ENCODE measurements around the gene CHRDL2. TPM values are rescaled to one million over a fixed set of nuclear protein-coding genes. Genes with fewer than 3 reads are reported as not detected.
"Not testable (repeated sequence)": the region's sequence is repeated elsewhere in the genome, so short reads cannot be mapped to it uniquely, and the experiment has no call there.

CHRDL2 gene
- total and polyA plus RNA-seq, 2 donors (not counting 1 experiment from before 2014, with no cell fraction given), result 0.24 TPM; not detected in 1

DNA sequence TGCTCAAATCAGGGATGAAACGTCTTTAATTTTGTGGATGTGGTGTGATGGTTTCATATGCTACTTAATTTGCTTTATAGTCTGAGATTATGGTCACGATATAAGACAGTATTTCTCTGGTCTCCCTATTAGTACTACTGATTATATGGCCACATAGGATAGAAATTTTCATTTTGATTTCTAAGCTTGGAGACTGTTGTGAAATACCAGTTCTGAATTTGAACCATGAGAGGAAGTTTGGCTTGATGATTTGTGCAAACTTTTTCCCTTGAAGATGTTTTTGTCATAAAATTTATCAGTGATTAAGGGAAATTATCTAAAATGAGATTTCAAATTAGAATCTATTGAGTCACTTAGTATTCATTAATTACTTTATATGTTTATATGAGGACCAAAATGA is 20.1 kb upstream of the CHRDL2 start:
- Histone ChIP-seq H2AFZ (ENCODE audit: insufficient read depth, low read depth, low read length, poor library complexity, severe bottlenecking) (no peak overlapping the region), H3K36me3 (replicated peaks in 1 of 2; ENCODE audit: control extremely low read depth in 1 of 2, control insufficient read depth in 1 of 2, extremely low read depth in 1 of 2, insufficient read depth in 2 of 2, low read length in 1 of 2) (no peaks in the 10 kb centered on the region), H3K4me1 (ENCODE audit: control insufficient read depth in 2 of 2, insufficient read depth in 2 of 2, low read length in 2 of 2) (peaks cover 19 to 30% of the 10 kb centered on the region in 2 donors), H3K9ac (ENCODE audit: low read length) (no peak overlapping the region), H3K79me2 (ENCODE audit: control insufficient read depth, insufficient read depth, low read length) (peaks cover 93% of the 10 kb centered on the region), H3K4me2 (replicated peaks; ENCODE audit: low read depth, low read length, poor library complexity, severe bottlenecking) (no peak overlapping the region), H3K4me3 (ENCODE audit: control extremely low read depth in 1 of 5, extremely low read depth in 1 of 5, insufficient read depth in 1 of 5, low read depth in 2 of 5, low read length in 4 of 5) (no peak overlapping the region), H4K20me1 (ENCODE audit: control insufficient read depth, insufficient read depth, low read length, poor library complexity, severe bottlenecking) (peaks cover 16% of the 10 kb centered on the region), H3K27me3 (replicated peaks in 1 of 4; ENCODE audit: control extremely low read depth in 1 of 4, control insufficient read depth in 3 of 4, insufficient read depth in 4 of 4, low read length in 3 of 4) (no peaks in the 10 kb centered on the region), H3K9me3 (ENCODE audit: control extremely low read depth in 1 of 3, control insufficient read depth in 2 of 3, insufficient read depth in 1 of 3, low read length in 2 of 3) (no peaks in the 10 kb centered on the region), H3K27ac (ENCODE audit: low read length in 2 of 2) (no peak overlapping the region)
- Mint-ChIP-seq H3K9me3 (ENCODE audit: insufficient read depth) (no peaks in the 10 kb centered on the region), H3K4me3 (peak overlapping the region; percentile 24), H3K27ac (no peak overlapping the region), H3K4me1 (peaks cover 56% of the 10 kb centered on the region), H3K27me3 (no peaks in the 10 kb centered on the region)
- no peak for DNase-seq
- ATAC-seq (ENCODE audit: low read depth), result no peak
- ChIA-PET POLR2A (no interaction called here), CTCF (no interaction called here)
- TF ChIP-seq EZH2 (IDR thresholded peaks at IDR 0.05; ENCODE audit: borderline replicate concordance, insufficient read depth, low read depth, low read length, poor library complexity, severe bottlenecking), result no peak
- TF ChIP-seq, protein P1, sequence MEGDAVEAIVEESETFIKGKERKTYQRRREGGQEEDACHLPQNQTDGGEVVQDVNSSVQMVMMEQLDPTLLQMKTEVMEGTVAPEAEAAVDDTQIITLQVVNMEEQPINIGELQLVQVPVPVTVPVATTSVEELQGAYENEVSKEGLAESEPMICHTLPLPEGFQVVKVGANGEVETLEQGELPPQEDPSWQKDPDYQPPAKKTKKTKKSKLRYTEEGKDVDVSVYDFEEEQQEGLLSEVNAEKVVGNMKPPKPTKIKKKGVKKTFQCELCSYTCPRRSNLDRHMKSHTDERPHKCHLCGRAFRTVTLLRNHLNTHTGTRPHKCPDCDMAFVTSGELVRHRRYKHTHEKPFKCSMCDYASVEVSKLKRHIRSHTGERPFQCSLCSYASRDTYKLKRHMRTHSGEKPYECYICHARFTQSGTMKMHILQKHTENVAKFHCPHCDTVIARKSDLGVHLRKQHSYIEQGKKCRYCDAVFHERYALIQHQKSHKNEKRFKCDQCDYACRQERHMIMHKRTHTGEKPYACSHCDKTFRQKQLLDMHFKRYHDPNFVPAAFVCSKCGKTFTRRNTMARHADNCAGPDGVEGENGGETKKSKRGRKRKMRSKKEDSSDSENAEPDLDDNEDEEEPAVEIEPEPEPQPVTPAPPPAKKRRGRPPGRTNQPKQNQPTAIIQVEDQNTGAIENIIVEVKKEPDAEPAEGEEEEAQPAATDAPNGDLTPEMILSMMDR (IDR thresholded peaks at IDR 0.05), result no peak
- intact Hi-C loops (cut with micrococcal nuclease), result no loop called here
- no CpG with 5 or more reads among the region's 2 CpGs for WGBS (ENCODE audit: insufficient coverage)

DNA sequence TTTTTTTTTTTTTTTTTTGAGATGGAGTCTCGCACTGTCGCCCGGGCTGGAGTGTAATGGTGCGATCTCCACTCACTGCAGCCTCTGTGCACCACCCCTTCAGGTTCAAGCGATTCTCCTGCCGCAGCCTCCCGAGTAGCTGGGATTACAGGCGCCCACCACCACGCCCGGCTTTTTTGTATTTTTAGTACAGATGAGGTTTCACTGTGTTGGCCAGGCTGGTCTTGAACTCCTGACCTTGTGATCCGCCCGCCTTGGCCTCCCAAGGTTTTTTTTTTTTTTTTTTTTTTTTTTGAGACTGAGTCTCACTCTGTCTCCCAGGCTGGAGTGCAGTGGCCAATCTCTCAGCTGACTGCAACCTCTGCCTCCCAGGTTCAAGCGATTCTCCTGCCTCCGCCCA is 19.4 kb upstream of the CHRDL2 start:
- H3K27ac Mint-ChIP-seq; H2AFZ ChIP-seq (ENCODE audit: insufficient read depth, low read depth, low read length, poor library complexity, severe bottlenecking); DNase-seq; intact Hi-C loops (cut with micrococcal nuclease); H3K4me3 ChIP-seq (ENCODE audit: control extremely low read depth in 1 of 5, extremely low read depth in 1 of 5, insufficient read depth in 1 of 5, low read depth in 2 of 5, low read length in 4 of 5); H4K20me1 ChIP-seq (ENCODE audit: control insufficient read depth, insufficient read depth, low read length, poor library complexity, severe bottlenecking); H3K36me3 ChIP-seq (replicated peaks in 1 of 2; ENCODE audit: control extremely low read depth in 1 of 2, control insufficient read depth in 1 of 2, extremely low read depth in 1 of 2, insufficient read depth in 2 of 2, low read length in 1 of 2); H3K27me3 Mint-ChIP-seq; H3K9me3 ChIP-seq (ENCODE audit: control extremely low read depth in 1 of 3, control insufficient read depth in 2 of 3, insufficient read depth in 1 of 3, low read length in 2 of 3); H3K9ac ChIP-seq (ENCODE audit: low read length); H3K4me3 Mint-ChIP-seq; H3K27me3 ChIP-seq (replicated peaks in 1 of 4; ENCODE audit: control extremely low read depth in 1 of 4, control insufficient read depth in 3 of 4, insufficient read depth in 4 of 4, low read length in 3 of 4); H3K9me3 Mint-ChIP-seq (ENCODE audit: insufficient read depth); H3K27ac ChIP-seq (ENCODE audit: low read length in 2 of 2); ATAC-seq (ENCODE audit: low read depth): not testable (repeated sequence)
- ChIA-PET CTCF (interaction anchor here (1.5 kb wide), 1 partner anchor 11 kb away, joined by 8 read pairs; no protein-coding TSS in a partner anchor), POLR2A (interaction anchor here (0.7 kb wide), 1 partner anchor 26 kb away, joined by 5 read pairs; no protein-coding TSS in a partner anchor)
- peaks cover 52% of the 10 kb centered on the region for H3K4me1 Mint-ChIP-seq
- Histone ChIP-seq H3K79me2 (ENCODE audit: control insufficient read depth, insufficient read depth, low read length) (peaks cover 87% of the 10 kb centered on the region), H3K4me2 (replicated peaks; ENCODE audit: low read depth, low read length, poor library complexity, severe bottlenecking) (peak overlapping the region; percentile 94), H3K4me1 (ENCODE audit: control insufficient read depth in 2 of 2, insufficient read depth in 2 of 2, low read length in 2 of 2) (peaks cover 19 to 30% of the 10 kb centered on the region in 2 donors)
- 95% methylated on average over 8 of the region's 14 CpGs for WGBS (ENCODE audit: insufficient coverage)
